HEK293T (cell line): ENCODE results near the gene NUP107.

Experiments
- ARNT ChIP-seq: fragments of 450-650 bp; IDR thresholded peaks from 2 replicates; pipeline ENCODE4 v1.6.1; 2017; ENCODE audit warnings: mild to moderate bottlenecking
- BHLHE40 ChIP-seq: fragments of 450-650 bp; IDR thresholded peaks from 2 replicates; pipeline ENCODE4 v1.6.1; 2016; ENCODE audit warnings: mild to moderate bottlenecking, moderate library complexity, borderline replicate concordance
- CTBP1 ChIP-seq: fragments of 450-650 bp; IDR thresholded peaks from 2 replicates; pipeline ENCODE4 v1.6.1; 2016; ENCODE audit warnings: borderline replicate concordance
- ELF4 ChIP-seq: fragments of 450-650 bp; IDR thresholded peaks from 2 replicates; pipeline ENCODE4 v1.6.1; 2017; ENCODE audit warnings: antibody characterized with exemption
- FOXA1 ChIP-seq: fragments of 450-650 bp; IDR thresholded peaks from 2 replicates; pipeline ENCODE4 v1.6.1; 2016; ENCODE audit warnings: mild to moderate bottlenecking
- FOXK2 ChIP-seq: fragments of 450-650 bp; IDR thresholded peaks from 2 replicates; pipeline ENCODE4 v1.6.1; 2016; ENCODE audit warnings: mild to moderate bottlenecking
- FOXM1 ChIP-seq: fragments of 450-650 bp; IDR thresholded peaks from 2 replicates; pipeline ENCODE4 v1.6.1; 2017; ENCODE audit warnings: mild to moderate bottlenecking, borderline replicate concordance
- L3MBTL2 ChIP-seq: fragments of 450-650 bp; conservative IDR thresholded peaks from 2 replicates; pipeline ENCODE4 v1.6.1; 2016; ENCODE audit warnings: mild to moderate bottlenecking
- NFRKB ChIP-seq: fragments of 450-650 bp; IDR thresholded peaks from 2 replicates; pipeline ENCODE4 v1.6.1; 2016; ENCODE audit warnings: mild to moderate bottlenecking, moderate library complexity
- PKNOX1 ChIP-seq: fragments of 450-650 bp; IDR thresholded peaks from 2 replicates; pipeline ENCODE4 v1.6.1; 2016
- SP1 ChIP-seq: fragments of 450-650 bp; IDR thresholded peaks from 2 replicates; pipeline ENCODE4 v1.6.1; 2017
- SUZ12 ChIP-seq: fragments of 450-650 bp; IDR thresholded peaks from 2 replicates; pipeline ENCODE4 v1.6.1; 2016; ENCODE audit warnings: mild to moderate bottlenecking
- ZNF384 ChIP-seq: fragments of 450-650 bp; IDR thresholded peaks from 2 replicates; pipeline ENCODE4 v1.6.1; 2016

- no peak for TF ChIP-seq PKNOX1
- no peak for TF ChIP-seq SUZ12
- no peak for TF ChIP-seq ARNT
- TF ChIP-seq FOXK2: no peak
- TF ChIP-seq ZNF384: no peak
- TF ChIP-seq BHLHE40: no peak
- no peak for TF ChIP-seq CTBP1
- no peak for TF ChIP-seq ELF4
- no peak for TF ChIP-seq NFRKB
- no peak for TF ChIP-seq L3MBTL2
- no peak for TF ChIP-seq SP1
- no peak for TF ChIP-seq FOXA1
- no peak for TF ChIP-seq FOXM1
These were observed 75.9 kb downstream of the NUP107 start for GRCh38 chr12:68762691-68763090.
